Heart left ventricle (tissue), 13 donors: ENCODE data around the gene ZNF575.

Source experiments
- POLR2A ChIP-seq, 2 donors: fragments of 450-650 bp; IDR thresholded peaks; one replicate each; pipeline ENCODE4 v1.6.1; 2017; ENCODE audit warnings: antibody characterized with exemption in 2 of 2, mild to moderate bottlenecking in 2 of 2, moderate library complexity in 2 of 2
- TF ChIP-seq, protein P1 (sequence below), 12 donors: fragments of 200-600 bp; sonication (generic) in 4 of 12; IDR thresholded peaks; one replicate each; pipeline versions ENCODE4 v1.5.0 to v1.8.0; 2018 to 2022; ENCODE audit warnings: antibody characterized with exemption in 12 of 12, mild to moderate bottlenecking in 5 of 12
- donor health status: ischemic (EF 13 %, LVEDD 7.1; RV severe dilation, severe dysfunction).
- donor health status: DM: no; HTN: yes; CAD: no.
- donor health status: DM: no; HTN: no; CAD: no.
- donor health status: ischemic (EF 25% LVEDD 6.9; RV normal size, moderate dysfunction).
- donor health status: ischemic (EF 25% LVEDD 5.7; RV mildly dilated, moderate dysfunction).
- donor health status: ischemic (EF 35%, LVEDD 5.7; RV mildly dilated, moderate dysfunction).
- donor health status: nonischemic (EF 11% LVEDD 7.7; RV severe dilation, severe dysfunction).
- donor health status: DM: yes; HTN: yes; CAD: no.
- donor health status: PGD.
- donor health status: ischemic (EF 29% LVEDD 5.4; RV normal size, mild dysfunction).
- donor health status: nonischemic (EF 23%, LVEDD 6.1; RV moderate dilation, normal function).

- TF ChIP-seq, protein P1, sequence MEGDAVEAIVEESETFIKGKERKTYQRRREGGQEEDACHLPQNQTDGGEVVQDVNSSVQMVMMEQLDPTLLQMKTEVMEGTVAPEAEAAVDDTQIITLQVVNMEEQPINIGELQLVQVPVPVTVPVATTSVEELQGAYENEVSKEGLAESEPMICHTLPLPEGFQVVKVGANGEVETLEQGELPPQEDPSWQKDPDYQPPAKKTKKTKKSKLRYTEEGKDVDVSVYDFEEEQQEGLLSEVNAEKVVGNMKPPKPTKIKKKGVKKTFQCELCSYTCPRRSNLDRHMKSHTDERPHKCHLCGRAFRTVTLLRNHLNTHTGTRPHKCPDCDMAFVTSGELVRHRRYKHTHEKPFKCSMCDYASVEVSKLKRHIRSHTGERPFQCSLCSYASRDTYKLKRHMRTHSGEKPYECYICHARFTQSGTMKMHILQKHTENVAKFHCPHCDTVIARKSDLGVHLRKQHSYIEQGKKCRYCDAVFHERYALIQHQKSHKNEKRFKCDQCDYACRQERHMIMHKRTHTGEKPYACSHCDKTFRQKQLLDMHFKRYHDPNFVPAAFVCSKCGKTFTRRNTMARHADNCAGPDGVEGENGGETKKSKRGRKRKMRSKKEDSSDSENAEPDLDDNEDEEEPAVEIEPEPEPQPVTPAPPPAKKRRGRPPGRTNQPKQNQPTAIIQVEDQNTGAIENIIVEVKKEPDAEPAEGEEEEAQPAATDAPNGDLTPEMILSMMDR (IDR thresholded peaks at IDR 0.05): no peak
- no peak for TF ChIP-seq POLR2A (IDR thresholded peaks at IDR 0.05)
These were observed 29.8 kb downstream of the ZNF575 start for GRCh38 chr19:43562698-43563241.
